ENCODE data around the gene ZSWIM5.

- TF ChIP-seq CTCF (IDR thresholded peaks at IDR 0.05) (no peak), EP300 (IDR thresholded peaks at IDR 0.05) (no peak), POLR2A (IDR thresholded peaks at IDR 0.05) (no peak)
Observed at GRCh38 chr1:45216861-45217260, 10.5 kb upstream of the ZSWIM5 start.

Measured in upper lobe of left lung (tissue), 4 donors.